ENCODE data around the gene HNF1A. TPM values are rescaled to one million over a fixed set of nuclear protein-coding genes. Genes with fewer than 3 reads are reported as not detected.
A peak's percentile ranks its signal among the peaks of the same experiment; 100 is the strongest.

HNF1A gene
- total and polyA plus RNA-seq, 2 of the 13 experiments (the other 11 are each of a cell fraction or from before 2014, with no cell fraction given), result 13.4 to 34.7 TPM

DNA sequence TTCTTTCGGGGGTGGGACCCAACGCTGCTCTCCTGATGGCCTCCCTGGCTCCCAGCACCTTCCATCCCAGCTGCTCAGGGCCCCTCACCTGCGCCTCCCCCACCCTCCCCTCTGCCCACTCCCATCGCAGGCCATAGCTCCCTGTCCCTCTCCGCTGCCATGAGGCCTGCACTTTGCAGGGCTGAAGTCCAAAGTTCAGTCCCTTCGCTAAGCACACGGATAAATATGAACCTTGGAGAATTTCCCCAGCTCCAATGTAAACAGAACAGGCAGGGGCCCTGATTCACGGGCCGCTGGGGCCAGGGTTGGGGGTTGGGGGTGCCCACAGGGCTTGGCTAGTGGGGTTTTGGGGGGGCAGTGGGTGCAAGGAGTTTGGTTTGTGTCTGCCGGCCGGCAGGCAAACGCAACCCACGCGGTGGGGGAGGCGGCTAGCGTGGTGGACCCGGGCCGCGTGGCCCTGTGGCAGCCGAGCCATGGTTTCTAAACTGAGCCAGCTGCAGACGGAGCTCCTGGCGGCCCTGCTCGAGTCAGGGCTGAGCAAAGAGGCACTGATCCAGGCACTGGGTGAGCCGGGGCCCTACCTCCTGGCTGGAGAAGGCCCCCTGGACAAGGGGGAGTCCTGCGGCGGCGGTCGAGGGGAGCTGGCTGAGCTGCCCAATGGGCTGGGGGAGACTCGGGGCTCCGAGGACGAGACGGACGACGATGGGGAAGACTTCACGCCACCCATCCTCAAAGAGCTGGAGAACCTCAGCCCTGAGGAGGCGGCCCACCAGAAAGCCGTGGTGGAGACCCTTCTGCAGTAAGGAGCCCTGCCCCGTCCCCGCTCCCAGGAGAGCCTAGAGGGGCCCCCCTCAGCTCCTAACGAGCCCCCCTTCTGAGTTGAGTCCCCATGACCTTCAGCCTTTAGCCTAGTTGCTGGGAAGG lies at the start of gene HNF1A (continued):
- TF ChIP-seq SP140L (CRISPR knock-in tag; IDR thresholded peaks at IDR 0.05; ENCODE audit: borderline replicate concordance) (no peak), ZC3H4 (CRISPR knock-in tag; IDR thresholded peaks at IDR 0.05; ENCODE audit: borderline replicate concordance) (no peak; the same call in 1 of the 2 replicates), KDM4B (CRISPR knock-in tag; IDR thresholded peaks at IDR 0.05) (peak; percentile 20; the same call in 1 of the 2 replicates), MAFF (IDR thresholded peaks at IDR 0.05; ENCODE audit: low read depth, low read length) (no peak), JUN (CRISPR knock-in tag; IDR thresholded peaks at IDR 0.05) (peak; percentile 71; the same call in 1 of the 2 replicates), ZBTB38 (CRISPR knock-in tag; IDR thresholded peaks at IDR 0.05) (no peak), AKAP8 (CRISPR knock-in tag; IDR thresholded peaks at IDR 0.05) (peak; percentile 92), RBFOX2 (IDR thresholded peaks at IDR 0.05; ENCODE audit: low read depth, low read length) (peak; percentile 97), SP5 (CRISPR knock-in tag; IDR thresholded peaks at IDR 0.05; ENCODE audit: borderline replicate concordance, low read depth) (0 out of 2 replicates have a peak, but pooled peaks have one; percentile 39), NR1H2 (CRISPR knock-in tag; IDR thresholded peaks at IDR 0.05; ENCODE audit: borderline replicate concordance, low read depth) (no peak), POLR2G (IDR thresholded peaks at IDR 0.05; ENCODE audit: low read depth, low read length) (peak; percentile 82), KAT8 (CRISPR knock-in tag; IDR thresholded peaks at IDR 0.05) (peak; percentile 72), NFIC (IDR thresholded peaks at IDR 0.05; ENCODE audit: low read length) (peak; percentile 69; the same call in 1 of the 2 replicates), ZNF343 (CRISPR knock-in tag; IDR thresholded peaks at IDR 0.05) (no peak), SRSF9 (IDR thresholded peaks at IDR 0.05; ENCODE audit: borderline replicate concordance, insufficient read depth, low read depth, low read length, poor library complexity, severe bottlenecking) (no peak), ZNF232 (CRISPR knock-in tag; IDR thresholded peaks at IDR 0.05; ENCODE audit: borderline replicate concordance) (no peak), RFX3 (CRISPR knock-in tag; IDR thresholded peaks at IDR 0.05) (no peak), ARNT2 (CRISPR knock-in tag; IDR thresholded peaks at IDR 0.05; ENCODE audit: low read depth) (peak; percentile 31; the same call in 1 of the 2 replicates), TBP (CRISPR knock-in tag; IDR thresholded peaks at IDR 0.05) (no peak), ZNF883 (CRISPR knock-in tag; IDR thresholded peaks at IDR 0.05; ENCODE audit: not compliant biosample characterization) (no peak), RXRB (CRISPR knock-in tag; IDR thresholded peaks at IDR 0.05; ENCODE audit: borderline replicate concordance) (peak; percentile 82), MXD4 (CRISPR knock-in tag; IDR thresholded peaks at IDR 0.05) (no peak), ZNF431 (CRISPR knock-in tag; IDR thresholded peaks at IDR 0.05; ENCODE audit: borderline replicate concordance, low read depth) (no peak), ZNF17 (CRISPR knock-in tag; IDR thresholded peaks at IDR 0.05) (no peak), ZNF749 (CRISPR knock-in tag; IDR thresholded peaks at IDR 0.05; ENCODE audit: borderline replicate concordance) (0 out of 2 replicates have a peak, but pooled peaks have one; percentile 21)
- TF ChIP-seq, protein P1, sequence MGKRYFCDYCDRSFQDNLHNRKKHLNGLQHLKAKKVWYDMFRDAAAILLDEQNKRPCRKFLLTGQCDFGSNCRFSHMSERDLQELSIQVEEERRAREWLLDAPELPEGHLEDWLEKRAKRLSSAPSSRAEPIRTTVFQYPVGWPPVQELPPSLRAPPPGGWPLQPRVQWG (CRISPR knock-in tag; IDR thresholded peaks at IDR 0.05; ENCODE audit: borderline replicate concordance, low read depth), result no peak
- TF ChIP-seq, protein P2, sequence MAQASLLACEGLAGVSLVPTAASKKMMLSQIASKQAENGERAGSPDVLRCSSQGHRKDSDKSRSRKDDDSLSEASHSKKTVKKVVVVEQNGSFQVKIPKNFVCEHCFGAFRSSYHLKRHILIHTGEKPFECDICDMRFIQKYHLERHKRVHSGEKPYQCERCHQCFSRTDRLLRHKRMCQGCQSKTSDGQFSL (CRISPR knock-in tag; IDR thresholded peaks at IDR 0.05), result peak; percentile 94
- TF ChIP-seq, protein P3, sequence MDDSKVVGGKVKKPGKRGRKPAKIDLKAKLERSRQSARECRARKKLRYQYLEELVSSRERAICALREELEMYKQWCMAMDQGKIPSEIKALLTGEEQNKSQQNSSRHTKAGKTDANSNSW (CRISPR knock-in tag; IDR thresholded peaks at IDR 0.05; ENCODE audit: borderline replicate concordance), result 0 out of 2 replicates have a peak, but pooled peaks have one; percentile 13

Measured in HepG2 (cell line).